NCI-H1092 (cell line): Measurements from ENCODE around the gene SAMD14.
A peak's percentile ranks its signal among the peaks of the same experiment; 100 is the strongest.

Experiments used
- DNase-seq: peaks from one replicate; lab custom pipeline; 2025; lab: John Stamatoyannopoulos, UW

The SAMD14 gene

DNA sequence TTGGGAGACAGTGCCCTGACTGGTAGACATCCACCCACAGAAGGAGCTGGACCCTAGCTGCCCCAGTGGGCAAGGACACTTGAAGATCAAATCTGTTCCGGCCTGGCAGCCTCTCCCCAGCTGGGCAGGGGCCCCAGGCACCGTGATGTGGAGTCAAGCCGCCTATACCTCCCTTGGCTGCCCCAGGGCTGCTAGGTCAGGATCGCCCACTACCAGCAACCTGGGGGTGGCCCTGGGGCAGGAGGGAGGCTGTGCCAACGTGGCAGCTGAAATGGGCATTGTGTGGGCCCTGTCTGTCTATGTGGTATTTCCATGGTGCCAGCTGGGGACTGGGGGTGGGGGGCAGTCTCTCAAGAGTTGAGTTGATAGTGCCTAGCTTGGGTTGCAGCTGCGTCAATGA, 33.9 kb downstream of the SAMD14 start:
- DNase-seq = no peak

DNA sequence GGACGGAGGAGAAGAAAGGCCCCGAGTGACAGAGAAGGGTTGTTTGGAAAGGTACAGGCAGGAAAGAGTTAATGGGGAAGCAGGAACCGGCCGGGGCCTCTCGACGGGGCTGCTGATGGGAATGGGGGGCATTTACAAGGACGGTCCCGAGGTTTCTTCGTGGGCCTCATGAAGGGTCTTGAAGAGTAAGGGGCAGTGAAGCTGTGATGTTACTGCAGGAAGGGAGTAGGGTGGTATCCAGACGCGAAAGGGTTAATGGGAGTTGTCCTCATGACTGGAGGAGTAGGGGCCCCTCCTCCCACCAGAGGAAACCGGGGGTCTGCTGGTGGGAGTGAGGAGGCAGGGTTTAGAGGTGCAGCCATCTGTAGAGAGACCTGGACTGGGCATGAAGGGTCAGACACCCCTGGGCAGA, 34.3 kb downstream of the SAMD14 start:
- DNase-seq = no peak

DNA sequence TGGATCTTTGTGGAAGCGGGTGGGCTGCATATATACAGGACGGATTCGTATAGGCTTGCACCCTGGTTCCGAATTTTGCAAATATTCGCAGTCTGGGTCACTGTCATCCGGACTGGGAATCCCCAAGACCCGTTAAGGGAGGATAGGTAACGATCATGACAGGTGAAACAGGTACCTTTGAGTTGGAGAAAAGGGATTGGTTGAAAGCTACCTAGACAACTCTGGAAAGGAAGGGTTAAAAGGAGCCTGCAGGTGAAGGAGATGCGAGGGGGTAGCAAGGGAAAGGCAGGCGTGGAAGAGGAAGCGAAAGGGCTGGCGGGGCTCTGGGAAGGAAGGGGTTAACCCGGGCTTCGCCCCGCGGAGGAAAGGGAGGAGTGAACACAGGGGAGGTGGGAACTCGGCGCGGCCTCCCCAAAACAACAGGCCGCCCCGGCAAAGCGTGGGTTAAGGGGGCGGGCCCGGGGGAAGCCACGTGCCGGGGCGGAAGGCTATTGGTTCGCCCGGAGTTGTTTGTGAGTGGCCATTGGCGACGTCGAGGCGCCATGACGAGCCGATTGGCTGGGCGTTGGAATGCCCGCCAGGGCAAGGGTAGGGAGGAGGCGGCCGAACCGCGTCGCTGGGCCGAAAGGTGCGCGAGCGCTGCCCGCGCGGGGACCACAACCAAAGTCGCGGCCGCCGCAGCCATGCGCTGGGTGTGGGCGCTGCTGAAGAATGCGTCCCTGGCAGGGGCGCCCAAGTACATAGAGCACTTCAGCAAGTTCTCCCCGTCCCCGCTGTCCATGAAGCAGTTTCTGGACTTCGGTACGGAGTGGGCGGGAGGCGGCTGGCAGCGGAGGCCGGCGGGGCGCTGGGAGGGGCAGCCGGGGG, 35.0 kb downstream of the SAMD14 start, which contains the start of gene PDK2:
Gene PDK2, plus strand, starts transcription at position 599 of the 867 bp plus-strand sequence. Its CDS starts 85 bp downstream, at position 684.
- peak; percentile 88 for DNase-seq

DNA sequence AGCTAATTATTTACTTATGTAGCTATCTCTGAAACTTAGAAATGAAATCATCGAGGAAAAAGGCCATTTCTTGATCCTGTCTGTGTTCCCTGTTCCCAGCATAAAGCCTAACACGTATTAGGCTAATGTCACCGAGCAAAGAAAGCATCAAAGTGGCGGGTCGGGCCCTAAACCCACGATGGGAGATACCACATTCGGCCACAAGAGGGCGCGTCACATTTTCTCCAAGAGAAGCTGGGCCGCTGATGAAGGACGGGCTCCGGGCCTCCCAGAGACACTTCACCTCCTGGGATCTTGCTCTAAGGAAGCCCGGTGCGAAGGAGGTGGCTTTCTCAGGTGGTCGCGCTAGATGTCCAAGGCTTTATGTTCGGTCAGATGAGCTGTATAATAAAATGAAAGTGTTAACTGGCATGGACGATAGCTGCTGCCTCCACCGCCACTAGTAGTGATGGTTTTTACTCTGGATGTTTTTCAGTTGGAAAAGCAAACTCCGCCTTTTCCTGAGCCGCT, 35.7 kb downstream of the SAMD14 start:
- DNase-seq = peak; percentile 82

DNA sequence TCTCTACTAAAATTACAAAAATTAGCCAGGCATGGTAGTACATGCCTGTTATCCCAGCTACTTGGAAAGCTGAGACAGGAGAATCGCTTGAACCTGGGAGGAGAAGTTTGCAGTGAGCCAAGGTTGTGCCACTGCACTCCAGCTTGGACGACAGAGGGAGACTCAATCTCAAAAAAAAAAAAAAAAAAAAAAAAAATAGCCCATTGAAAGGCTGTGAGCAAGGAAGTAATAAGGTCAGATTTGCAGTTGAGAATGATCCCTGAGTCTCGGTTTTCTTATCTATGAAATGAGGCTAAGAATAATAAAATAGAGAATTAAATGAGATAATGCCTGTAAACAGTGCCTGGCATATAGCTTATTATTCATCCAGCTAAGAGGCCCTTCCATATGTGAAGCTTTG, 36.2 kb downstream of the SAMD14 start:
- no peak for DNase-seq

DNA sequence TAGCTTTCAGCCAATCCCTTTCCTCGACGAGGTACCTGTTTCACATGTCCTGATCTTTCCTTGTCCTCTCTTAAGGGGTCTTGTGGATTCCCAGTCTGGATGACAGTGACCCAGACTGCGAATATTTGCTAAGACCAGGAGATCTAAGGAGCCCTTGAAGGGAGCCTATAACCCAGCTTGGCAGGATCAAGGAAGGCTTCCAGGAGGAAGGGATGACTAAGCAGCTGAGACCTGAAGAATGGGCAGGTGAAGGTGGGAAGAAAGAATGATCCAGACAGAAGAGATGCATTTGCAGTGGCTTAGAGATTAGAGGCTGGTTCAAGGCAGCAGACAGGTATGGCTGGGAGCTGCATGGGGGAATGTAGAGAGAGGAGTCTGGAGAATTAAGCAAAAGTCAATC, 36.7 kb downstream of the SAMD14 start:
- no peak for DNase-seq

DNA sequence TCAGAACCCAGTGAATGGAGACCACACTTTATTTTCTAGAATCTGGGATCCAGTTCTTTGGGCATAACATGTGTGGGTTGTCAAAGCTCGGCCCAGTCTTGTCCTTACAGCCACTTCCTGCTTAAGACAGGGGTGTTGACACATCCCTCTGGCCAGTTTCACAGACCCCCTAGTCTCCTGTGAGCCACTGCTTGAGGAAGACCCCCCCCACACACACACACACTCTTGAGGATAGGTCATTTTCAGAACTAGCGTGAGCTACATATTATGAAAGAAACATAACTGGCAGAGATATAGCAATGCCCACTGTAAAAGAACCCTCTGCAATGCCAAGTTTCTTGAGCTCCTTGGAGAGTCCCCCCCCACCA, 38.1 kb downstream of the SAMD14 start:
- DNase-seq = no peak

DNA sequence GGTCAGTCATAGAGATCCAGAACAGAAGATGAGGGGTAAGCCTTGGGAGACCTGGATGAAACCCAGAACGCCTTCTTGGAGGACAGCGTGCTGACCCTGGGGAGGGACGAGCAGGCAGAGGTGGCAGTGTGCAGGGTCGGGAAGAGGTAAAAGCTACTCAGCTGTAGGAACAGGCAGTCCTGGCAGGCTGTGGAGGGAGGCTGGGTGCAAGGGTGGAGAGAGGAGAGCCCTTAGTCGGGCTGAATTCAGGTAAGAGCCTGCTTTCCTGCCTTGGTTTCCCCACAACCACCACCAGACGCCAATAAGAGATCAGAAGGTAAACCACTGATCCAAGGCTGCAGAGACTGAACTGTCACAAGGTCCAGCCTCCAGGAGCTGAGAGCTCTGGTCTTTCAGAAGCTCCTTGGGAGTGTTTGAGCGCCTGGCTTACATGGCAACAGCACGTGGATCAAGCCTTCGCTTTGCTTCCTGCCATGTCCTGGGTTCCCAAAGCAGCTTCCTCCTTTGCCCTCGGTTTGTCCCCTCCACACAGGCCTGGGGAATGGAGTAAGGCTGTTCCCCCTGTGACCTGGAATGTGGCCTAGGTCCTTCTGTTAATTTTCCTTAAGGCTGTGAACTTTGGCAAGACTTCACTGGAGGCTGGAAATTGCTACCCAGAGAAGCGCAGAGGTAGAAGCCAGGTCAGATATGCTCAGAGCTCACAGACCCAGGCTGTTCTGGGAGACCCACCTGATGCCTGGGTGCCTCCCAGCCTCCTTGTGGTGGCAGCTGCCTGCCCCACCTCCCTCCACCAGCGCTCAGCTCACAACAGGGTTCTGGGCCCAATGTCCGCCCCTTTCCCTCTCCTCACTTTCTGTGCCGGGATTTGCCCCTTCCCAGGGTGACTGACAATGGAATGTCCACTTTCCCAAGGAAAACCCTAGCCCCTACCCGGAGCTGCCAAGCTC, 38.7 kb downstream of the SAMD14 start:
- no peak for DNase-seq

DNA sequence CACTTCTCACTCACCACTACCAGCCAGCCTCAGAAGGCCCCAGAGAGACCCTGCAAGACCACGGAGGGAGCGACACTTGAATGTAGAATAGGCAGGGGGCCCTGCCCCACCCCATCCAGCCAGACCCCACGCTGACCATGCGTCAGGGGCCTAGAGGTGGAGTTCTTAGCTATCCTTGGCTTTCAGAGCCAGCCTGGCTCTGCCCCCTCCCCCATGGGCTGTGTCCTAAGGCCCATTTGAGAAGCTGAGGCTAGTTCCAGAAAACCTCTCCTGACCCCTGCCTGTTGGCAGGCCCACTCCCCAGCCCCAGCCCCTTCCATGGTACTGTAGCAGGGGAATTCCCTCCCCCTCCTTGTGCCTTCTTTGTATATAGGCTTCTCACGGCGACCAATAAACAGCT, 39.9 kb downstream of the SAMD14 start:
- DNase-seq = no peak

DNA sequence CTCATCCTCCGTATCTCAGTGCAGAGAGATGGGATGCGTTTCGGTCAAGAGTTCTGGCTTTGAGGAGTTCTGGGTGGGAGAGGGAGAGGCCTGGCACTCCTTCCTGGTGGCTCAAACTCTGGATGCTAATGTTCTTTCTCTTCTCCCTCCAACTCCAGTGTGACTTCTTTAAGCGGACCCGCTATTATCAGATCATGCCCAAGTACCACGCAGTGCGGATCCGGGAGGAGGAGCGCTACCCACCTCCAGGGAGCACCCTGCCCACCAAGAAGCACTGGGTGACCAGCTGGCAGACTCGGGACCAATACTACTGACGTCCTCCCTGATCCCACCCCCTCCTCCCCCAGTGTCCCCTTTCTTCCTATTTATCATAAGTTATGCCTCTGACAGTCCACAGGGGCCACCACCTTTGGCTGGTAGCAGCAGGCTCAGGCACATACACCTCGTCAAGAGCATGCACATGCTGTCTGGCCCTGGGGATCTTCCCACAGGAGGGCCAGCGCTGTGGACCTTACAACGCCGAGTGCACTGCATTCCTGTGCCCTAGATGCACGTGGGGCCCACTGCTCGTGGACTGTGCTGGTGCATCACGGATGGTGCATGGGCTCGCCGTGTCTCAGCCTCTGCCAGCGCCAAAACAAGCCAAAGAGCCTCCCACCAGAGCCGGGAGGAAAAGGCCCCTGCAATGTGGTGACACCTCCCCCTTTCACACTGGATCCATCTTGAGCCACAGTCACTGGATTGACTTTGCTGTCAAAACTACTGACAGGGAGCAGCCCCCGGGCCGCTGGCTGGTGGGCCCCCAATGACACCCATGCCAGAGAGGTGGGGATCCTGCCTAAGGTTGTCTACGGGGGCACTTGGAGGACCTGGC, 40.8 kb downstream of the SAMD14 start:
- DNase-seq = no peak

DNA sequence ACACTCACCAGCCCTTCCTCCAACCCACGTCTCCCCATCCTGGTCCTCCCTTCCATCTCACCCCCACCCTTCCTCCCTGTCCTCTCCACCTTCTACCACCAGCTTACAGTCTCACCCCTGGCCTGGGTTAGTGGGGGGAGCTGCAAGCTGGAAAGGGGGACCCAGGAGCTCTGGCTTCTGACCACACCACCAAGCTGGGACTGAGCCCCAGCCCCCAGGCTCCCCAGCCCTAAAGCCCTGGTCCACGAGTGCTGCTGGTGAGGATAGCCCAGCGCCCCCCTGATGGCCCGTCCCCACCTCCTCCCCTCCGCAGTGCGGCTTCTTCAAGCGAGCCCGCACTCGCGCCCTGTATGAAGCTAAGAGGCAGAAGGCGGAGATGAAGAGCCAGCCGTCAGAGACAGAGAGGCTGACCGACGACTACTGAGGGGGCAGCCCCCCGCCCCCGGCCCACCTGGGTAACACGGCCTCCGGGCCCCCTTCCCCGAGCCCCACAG, 42.0 kb downstream of the SAMD14 start:
- no peak for DNase-seq

DNA sequence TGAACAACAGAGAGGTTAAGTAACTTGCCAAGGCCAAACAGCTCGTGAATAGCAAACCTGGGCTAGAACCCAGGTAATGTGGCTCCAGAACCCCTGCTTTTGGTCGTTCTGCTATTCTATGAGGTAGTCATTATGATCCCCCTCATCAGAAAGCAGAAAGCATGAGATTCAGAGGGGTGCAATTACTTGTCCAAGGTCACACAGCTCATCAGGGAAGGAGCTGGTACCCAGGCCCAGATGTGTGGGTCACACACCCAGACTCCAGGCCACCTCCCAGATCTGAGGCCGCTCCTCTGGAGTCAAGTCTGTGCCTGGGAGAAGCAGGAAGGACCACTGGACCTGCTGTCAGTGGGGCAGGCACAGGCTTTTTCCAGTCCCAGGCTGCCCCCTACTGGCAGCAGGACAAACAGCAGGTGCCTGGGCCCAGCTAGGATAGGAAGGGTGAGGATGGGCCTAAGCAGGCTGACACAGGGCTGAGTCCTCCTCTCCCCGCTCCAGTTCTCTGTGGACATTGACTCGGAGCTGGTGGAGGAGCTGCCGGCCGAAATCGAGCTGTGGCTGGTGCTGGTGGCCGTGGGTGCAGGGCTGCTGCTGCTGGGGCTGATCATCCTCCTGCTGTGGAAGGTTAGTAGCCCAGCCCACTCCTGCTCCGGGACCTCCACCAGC, 42.6 kb downstream of the SAMD14 start:
- DNase-seq = peak; percentile 51

DNA sequence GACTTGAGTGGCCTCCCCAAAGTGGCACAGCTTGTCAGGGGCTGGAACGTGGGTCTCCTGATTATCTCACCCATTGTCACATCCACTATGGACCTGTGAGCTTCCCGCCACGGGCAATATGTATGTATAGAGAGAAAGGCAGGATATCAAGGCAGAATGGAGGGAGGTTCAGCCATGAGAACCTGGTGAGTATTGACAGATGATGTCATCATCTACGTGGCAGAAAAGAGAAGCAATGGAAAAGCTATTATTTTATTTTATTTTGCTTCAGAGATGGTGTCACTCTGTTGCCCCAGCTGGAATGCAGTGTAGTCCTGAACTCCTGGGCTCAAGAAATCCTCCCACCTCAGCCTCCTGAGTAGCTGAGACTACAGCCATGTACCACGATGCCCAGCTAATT, 48.2 kb downstream of the SAMD14 start:
- DNase-seq = no peak

DNA sequence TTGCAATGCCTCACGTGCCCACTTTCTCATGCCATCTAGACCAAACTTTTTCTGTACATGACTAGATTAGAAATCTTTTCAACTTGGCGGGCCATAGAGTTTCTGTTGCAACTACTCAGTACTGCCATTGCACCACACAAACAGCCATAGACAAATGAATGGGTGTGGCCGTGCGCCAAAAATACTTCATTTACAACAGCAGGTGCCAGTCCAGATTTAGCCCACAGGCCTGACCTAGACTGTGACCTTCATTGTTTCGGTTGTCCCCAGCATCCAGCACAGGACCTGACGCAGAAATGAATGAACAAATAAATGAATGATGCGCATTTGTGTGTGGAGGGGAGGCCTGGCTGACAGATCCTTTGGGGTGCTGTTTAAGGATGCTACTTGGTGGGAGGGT, 49.1 kb downstream of the SAMD14 start:
- no peak for DNase-seq

DNA sequence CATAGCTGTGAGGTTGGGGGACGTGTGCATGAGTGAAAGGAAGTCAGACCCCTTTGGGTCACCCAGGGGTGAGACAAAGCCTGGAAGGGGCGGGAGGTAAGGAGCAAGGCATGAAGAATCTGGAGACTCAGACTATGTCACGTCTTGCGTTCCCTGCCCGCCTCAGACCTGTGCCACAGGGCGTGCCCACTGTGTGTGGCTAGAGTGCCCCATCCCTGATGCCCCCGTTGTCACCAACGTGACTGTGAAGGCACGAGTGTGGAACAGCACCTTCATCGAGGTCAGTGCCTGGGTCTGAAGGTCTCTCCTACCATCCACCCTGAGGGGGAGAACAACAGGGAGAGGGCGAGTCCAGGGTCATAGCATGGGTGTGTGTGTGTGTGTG, 49.9 kb downstream of the SAMD14 start:
- DNase-seq = no peak

DNA sequence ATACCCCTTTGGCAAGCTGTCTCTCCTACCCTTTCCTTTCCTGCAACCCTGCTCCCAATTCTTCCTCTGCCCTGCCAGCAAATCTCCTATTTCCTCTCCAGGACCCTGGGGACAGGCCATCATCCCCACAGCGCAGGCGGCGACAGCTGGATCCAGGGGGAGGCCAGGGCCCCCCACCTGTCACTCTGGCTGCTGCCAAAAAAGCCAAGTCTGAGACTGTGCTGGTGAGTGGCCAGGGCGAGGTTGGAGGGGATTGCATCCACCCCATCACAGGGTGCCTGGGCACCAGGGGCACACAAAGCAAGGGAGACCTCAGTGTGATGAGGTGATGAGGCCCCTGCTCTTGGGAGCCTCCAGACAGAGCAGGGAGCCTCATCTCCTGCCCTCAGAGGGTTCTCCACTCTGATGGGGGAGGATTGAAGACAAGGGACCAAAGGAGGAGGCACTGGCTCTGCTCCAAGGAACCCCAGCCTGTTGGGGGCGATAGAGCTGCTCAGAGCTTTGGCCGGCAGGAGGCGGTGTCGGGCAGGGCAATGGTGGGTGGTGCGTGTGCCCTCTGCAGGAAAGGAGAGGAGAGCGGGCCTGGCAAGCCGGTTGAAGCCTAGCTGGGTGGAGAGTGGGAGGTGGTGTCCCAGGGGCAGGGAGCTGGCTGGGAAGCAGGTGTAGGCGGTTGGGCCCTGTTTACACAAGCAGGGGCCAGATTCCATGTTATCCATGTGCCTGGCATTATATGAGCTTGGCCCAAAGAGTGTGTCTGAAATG, 50.4 kb downstream of the SAMD14 start:
- no peak for DNase-seq

DNA sequence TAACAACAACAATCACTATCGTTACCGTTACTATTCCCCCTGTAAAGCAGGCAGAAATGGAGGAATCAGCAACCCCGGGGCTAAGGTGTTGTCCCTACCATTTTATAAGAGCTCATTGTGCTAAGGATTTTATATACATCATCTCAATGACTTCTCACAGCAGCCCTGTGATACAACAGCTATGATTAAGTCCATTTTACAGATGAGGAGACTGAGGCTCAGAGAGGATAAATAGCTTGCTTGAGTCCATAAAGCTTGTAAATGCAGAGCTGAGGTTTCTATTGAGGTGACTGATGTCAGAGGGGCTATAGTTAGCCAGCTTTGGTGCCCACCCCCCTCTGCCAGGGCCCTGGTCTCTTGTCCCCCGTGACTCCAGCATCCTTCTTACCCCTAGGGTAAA, 51.5 kb downstream of the SAMD14 start:
- DNase-seq = no peak

DNA sequence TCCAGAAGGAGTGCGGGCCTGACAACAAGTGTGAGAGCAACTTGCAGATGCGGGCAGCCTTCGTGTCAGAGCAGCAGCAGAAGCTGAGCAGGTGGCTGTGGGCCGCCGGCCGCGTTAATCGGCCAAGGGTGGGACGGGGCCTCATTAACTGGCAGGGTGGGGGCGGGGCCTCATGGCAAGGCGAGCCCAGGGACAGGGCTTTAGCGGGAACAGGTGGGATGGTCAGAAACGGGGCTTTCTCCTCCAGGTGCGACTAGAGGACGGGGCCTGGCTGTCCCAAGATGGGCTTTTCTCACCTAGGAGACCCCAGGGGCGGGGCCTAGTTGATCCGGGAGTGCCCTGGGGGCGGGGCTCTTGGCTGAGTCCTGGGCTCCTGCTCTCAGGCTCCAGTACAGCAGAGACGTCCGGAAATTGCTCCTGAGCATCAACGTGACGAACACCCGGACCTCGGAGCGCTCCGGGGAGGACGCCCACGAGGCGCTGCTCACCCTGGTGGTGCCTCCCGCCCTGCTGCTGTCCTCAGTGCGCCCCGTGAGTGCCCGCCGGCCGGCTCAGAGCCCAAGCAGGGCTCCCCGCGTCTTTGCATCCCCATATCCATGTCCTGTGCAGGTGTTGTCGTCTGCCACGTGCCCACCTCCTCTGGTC, 53.2 kb downstream of the SAMD14 start:
- no peak for DNase-seq

DNA sequence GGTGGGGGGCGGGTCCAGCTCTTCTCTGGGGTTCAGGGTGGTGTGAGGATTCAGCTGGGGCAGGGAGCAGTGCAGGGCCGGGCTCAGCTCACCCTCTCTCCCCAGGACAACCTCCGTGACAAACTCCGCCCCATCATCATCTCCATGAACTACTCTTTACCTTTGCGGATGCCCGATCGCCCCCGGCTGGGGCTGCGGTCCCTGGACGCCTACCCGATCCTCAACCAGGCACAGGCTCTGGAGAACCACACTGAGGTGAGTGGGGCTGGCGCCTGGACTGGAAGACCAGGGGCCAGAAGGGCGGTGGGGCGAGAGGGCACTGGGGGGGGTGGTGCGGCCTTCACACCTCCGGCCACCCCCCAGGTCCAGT, 53.8 kb downstream of the SAMD14 start:
- no peak for DNase-seq
